ENCODE data around the gene NACAD. TPM values are rescaled to one million over a fixed set of nuclear protein-coding genes. Genes with fewer than 3 reads are reported as not detected.

Gene NACAD, protein sequence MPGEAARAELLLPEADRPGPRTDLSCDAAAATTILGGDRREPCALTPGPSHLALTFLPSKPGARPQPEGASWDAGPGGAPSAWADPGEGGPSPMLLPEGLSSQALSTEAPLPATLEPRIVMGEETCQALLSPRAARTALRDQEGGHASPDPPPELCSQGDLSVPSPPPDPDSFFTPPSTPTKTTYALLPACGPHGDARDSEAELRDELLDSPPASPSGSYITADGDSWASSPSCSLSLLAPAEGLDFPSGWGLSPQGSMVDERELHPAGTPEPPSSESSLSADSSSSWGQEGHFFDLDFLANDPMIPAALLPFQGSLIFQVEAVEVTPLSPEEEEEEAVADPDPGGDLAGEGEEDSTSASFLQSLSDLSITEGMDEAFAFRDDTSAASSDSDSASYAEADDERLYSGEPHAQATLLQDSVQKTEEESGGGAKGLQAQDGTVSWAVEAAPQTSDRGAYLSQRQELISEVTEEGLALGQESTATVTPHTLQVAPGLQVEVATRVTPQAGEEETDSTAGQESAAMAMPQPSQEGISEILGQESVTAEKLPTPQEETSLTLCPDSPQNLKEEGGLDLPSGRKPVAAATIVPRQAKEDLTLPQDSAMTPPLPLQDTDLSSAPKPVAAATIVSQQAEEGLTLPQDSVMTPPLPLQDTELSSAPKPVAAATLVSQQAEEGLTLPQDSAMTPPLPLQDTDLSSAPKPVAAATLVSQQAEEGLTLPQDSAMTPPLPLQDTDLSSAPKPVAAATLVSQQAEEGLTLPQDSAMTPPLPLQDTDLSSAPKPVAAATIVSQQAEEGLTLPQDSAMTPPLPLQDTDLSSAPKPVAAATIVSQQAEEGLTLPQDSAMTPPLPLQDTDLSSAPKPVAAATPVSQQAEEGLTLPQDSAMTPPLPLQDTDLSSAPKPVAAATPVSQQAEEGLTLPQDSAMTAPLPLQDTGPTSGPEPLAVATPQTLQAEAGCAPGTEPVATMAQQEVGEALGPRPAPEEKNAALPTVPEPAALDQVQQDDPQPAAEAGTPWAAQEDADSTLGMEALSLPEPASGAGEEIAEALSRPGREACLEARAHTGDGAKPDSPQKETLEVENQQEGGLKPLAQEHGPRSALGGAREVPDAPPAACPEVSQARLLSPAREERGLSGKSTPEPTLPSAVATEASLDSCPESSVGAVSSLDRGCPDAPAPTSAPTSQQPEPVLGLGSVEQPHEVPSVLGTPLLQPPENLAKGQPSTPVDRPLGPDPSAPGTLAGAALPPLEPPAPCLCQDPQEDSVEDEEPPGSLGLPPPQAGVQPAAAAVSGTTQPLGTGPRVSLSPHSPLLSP (N-terminal part only)
- 5.3 TPM for total RNA-seq

GRCh38 chr7:45088821-45089340, at the start of gene NACAD:
Gene NACAD (minus strand): TSS chr7:45088969. CDS start chr7:45088894, 75 bp downstream.

DNA sequence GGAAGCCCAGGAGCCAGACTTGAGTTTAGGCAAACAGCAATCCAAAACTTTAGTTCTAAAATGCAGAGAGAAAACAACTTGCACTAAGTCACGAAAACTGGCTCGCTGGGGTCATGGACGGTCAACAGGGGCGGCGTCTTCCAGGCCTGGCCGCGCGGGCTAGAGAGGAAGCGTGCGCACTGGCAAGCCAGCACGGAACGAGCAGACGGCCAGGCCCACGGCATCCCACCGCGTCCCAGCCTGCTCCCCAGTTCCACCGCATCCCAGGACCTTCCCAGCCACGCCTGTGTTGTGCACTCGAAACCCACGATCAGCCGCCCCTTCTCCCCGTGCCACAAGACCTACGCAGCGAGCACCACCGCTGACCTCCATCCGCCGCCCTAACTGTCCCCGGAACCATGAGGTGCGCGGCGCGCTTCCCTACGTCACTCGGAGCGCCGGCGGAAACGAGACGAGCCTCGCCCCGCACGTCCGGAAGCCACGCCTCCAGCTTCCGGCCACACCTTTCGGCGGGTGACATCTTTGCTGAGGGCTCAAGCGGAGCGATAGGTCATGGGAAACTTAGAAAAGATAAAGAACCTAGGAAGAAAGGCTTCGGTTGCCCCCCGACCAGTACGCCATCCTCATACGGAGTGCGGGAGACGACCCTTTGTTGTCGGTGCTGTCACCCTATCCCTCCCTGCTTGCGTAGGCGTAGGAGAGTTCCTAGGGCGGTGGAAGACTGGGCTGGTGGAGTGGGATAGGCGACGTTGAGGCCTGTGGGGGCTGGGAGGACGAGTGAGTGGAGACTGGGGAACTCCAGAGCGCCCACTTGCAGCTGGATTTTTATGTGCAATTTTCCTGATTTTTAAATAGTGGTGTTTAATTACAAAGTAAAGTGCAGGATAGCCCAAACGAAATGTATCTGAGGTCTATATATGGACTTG, 22.8 kb upstream of the NACAD start, which contains the start of gene TBRG4:
TBRG4 (minus strand) TSS at position 400 of the 926 bp plus-strand sequence. CDS start 2,460 bp downstream, outside the sequence.

Small RNA genes within 50 kb of the gene (small RNA-seq; reads per million reads assigned to genes)
- gene SNORA5A (ENCODE audit: low replicate concordance) (4.3 reads per million, percentile 93 among the genes with 10 or more reads in this experiment), gene SNORA5B (ENCODE audit: low replicate concordance) (not detected), gene SNORA5C (ENCODE audit: low replicate concordance) (26.4 reads per million, percentile 96 among the genes with 10 or more reads in this experiment)

Other genes starting within 250 kb of the NACAD start
- 228 TPM for gene H2AZ2, start 240.9 kb downstream of the NACAD start, total RNA-seq
- gene PURB, start 203.4 kb downstream of the NACAD start, total RNA-seq = 36.0 TPM
- gene MYO1G, start 110.0 kb downstream of the NACAD start, total RNA-seq = 3.6 TPM
- gene CCM2, start 88.8 kb downstream of the NACAD start, total RNA-seq = 29.3 TPM
- gene TBRG4, start 22.7 kb upstream of the NACAD start, total RNA-seq = 51.3 TPM
- gene RAMP3, start 68.8 kb upstream of the NACAD start, total RNA-seq = 25.7 TPM

Measured in metanephros (tissue), 2 donors.